GM23248 (cell line): ENCODE measurements around the gene GIPC2.

Experiments used
- EZH2 ChIP-seq: fragments of 200-600 bp; sonication (generic); IDR thresholded peaks from 2 replicates; pipeline ENCODE4 v1.6.1; 2018; ENCODE audit warnings: antibody characterized with exemption, mild to moderate bottlenecking; ENCODE audit not compliant: insufficient read depth, poor library complexity, severe bottlenecking
- EZH2phosphoT487 ChIP-seq: fragments of 200-600 bp; sonication (generic); IDR thresholded peaks from 2 replicates; pipeline ENCODE4 v1.6.1; 2018; ENCODE audit warnings: antibody characterized with exemption, moderate library complexity, mild to moderate bottlenecking, low read depth; ENCODE audit not compliant: insufficient read depth

DNA sequence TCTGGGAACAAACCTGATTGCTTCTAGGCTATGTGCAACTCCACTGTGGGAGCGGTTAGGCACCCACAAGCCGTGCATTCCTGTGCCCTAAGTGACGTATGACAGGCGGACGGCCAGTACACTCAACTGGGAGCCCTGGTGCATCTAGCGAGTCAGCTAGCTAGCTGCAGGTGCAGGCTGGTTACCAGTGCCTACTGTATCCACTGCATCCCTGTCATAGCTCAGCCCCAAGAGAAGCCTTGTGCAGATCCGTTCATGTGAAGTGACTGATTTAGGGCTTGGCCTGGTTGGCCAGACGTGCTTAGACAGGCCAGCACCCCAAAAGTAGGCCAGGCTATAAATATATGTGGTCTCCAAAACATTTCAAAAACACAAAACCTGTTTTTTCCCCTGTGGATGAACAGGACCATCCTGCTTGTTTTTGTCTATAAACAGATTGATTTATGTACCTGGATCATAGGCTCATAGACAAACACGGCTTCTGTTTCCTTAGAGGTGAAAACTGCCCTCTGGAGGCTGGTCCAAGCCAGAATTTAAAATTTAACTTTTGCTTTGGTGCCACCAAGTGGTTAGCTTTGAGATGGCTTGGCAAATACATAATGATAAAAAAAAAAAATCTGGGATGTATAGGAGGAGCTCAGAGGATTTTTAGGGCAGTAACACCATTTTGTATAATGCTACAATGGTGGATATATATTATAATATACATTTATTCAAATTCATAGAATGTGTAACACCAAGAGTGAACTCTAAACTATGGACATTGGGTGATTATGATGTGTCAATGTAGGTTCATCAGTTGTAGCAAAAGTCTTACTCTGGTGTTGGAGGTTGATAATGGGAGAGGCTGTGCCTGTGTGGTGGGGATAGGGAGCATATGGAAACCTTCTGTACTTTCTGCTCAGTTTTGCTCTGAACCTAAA, 68.5 kb downstream of the GIPC2 start:
- TF ChIP-seq EZH2 (no peak), EZH2phosphoT487 (no peak)
